ENCODE measurements around the gene NOP53. TPM values are rescaled to one million over a fixed set of nuclear protein-coding genes. Genes with fewer than 3 reads are reported as not detected.

The NOP53 gene
- total RNA-seq, 1 experiment from 2014 or later: 146 TPM

DNA sequence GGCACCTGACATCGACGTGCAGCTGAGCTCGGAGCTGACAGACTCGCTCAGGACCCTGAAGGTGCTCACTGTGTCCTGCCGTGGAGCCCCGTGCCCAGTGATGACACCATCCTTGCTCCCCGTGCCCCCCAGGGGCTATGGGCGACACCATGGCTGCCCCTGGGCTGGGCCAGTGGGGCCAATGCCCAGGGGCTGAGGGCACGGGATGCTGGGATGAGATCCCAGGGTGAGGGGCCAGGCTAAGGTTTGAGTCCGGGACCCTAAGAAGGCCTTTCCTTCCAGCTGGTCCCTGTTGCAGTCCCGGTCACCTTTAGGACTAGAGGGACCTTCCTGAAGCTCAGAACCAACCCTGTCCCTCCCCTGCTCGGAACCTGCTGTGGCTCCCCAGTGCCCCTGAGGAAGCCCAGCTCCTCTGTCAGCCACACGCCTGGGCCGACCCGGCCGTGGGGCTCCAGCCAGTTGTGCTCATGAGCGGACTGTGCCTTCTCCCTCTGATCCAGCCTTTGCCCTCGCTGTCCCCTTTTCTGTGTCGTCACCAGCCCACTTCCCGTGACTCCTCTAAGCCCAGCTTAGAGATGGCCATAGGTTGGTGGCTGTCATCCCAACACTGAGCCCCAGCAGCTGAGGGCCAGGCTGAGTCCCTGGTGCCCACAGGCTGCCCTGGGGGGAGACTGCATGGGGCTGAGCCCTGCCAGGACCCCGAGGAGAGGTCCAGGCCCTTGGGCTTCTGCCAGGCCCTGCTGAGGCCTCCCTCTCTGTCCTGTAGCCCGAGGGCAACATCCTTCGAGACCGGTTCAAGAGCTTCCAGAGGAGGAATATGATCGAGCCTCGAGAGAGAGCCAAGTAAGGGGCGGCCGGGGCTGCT, 10.6 kb downstream of the NOP53 start:
- Histone ChIP-seq H3K36me3 (ENCODE audit: insufficient read depth, low read length, poor library complexity, severe bottlenecking) (peaks cover 61% of the 10 kb centered on the region), H3K4me1 (ENCODE audit: insufficient read depth, low read length, poor library complexity, severe bottlenecking) (no peaks in the 10 kb centered on the region), H3K4me3 (ENCODE audit: low read depth, low read length, poor library complexity, severe bottlenecking) (no peak overlapping the region), H3K27me3 (replicated peaks; ENCODE audit: insufficient read depth, low read depth, low read length, poor library complexity) (no peaks in the 10 kb centered on the region), H3K27ac (ENCODE audit: low read depth, low read length, poor library complexity, severe bottlenecking) (no peak overlapping the region), H3K9me3 (ENCODE audit: low read depth, low read length, poor library complexity, severe bottlenecking) (no peaks in the 10 kb centered on the region)
- ChIA-PET POLR2A (ENCODE audit: low non-redundant PET) (interaction anchor here (0.6 kb wide), 1 partner anchor 601 kb away, joined by 23 read pairs; no protein-coding TSS in a partner anchor), CTCF (interaction anchor here (0.5 kb wide), 1 partner anchor 103 kb away, joined by 11 read pairs; no protein-coding TSS in a partner anchor)
- intact Hi-C loops (cut with micrococcal nuclease; ENCODE audit: unreplicated experiment): no loop called here
- no peak for DNase-seq (ENCODE audit: low spot score)
- no TSS peak for BruUV-seq (replicated peaks)
- TF ChIP-seq, protein P1, sequence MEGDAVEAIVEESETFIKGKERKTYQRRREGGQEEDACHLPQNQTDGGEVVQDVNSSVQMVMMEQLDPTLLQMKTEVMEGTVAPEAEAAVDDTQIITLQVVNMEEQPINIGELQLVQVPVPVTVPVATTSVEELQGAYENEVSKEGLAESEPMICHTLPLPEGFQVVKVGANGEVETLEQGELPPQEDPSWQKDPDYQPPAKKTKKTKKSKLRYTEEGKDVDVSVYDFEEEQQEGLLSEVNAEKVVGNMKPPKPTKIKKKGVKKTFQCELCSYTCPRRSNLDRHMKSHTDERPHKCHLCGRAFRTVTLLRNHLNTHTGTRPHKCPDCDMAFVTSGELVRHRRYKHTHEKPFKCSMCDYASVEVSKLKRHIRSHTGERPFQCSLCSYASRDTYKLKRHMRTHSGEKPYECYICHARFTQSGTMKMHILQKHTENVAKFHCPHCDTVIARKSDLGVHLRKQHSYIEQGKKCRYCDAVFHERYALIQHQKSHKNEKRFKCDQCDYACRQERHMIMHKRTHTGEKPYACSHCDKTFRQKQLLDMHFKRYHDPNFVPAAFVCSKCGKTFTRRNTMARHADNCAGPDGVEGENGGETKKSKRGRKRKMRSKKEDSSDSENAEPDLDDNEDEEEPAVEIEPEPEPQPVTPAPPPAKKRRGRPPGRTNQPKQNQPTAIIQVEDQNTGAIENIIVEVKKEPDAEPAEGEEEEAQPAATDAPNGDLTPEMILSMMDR (conservative IDR thresholded peaks at IDR 0.05; ENCODE audit: low read depth, low read length): no peak
- no peak for TF ChIP-seq EZH2 (IDR thresholded peaks at IDR 0.05; ENCODE audit: borderline replicate concordance, low read depth, low read length, poor library complexity, severe bottlenecking)

DNA sequence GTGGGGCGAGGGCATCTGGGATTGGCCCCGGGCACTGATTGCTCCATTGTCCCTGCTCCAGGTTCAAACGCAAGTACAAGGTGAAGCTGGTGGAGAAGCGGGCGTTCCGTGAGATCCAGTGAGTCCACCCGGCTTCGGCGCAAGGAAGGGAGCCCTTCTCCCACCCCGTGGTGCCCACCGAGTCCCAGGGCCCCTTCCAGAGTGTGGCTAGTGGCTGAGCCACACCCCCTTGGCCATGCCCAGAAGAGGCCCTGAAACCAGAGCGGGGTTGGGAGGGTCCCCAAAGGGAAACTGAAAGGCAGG, 11.2 kb downstream of the NOP53 start:
- H3K27ac ChIP-seq (ENCODE audit: low read depth, low read length, poor library complexity, severe bottlenecking): no peak overlapping the region
- ChIA-PET CTCF (no interaction called here), POLR2A (ENCODE audit: low non-redundant PET) (interaction anchor here (0.6 kb wide), 1 partner anchor 601 kb away, joined by 23 read pairs; no protein-coding TSS in a partner anchor)
- no peaks in the 10 kb centered on the region for H3K27me3 ChIP-seq (replicated peaks; ENCODE audit: insufficient read depth, low read depth, low read length, poor library complexity)
- H3K4me1 ChIP-seq (ENCODE audit: insufficient read depth, low read length, poor library complexity, severe bottlenecking): no peaks in the 10 kb centered on the region
- no peak for TF ChIP-seq EZH2 (IDR thresholded peaks at IDR 0.05; ENCODE audit: borderline replicate concordance, low read depth, low read length, poor library complexity, severe bottlenecking)
- TF ChIP-seq, protein P1 (conservative IDR thresholded peaks at IDR 0.05; ENCODE audit: low read depth, low read length): no peak
- intact Hi-C loops (cut with micrococcal nuclease; ENCODE audit: unreplicated experiment): no loop called here
- no peaks in the 10 kb centered on the region for H3K9me3 ChIP-seq (ENCODE audit: low read depth, low read length, poor library complexity, severe bottlenecking)
- H3K36me3 ChIP-seq (ENCODE audit: insufficient read depth, low read length, poor library complexity, severe bottlenecking): peaks cover 55% of the 10 kb centered on the region
- DNase-seq (ENCODE audit: low spot score): no peak
- no peak overlapping the region for H3K4me3 ChIP-seq (ENCODE audit: low read depth, low read length, poor library complexity, severe bottlenecking)
- no TSS peak for BruUV-seq (replicated peaks)

DNA sequence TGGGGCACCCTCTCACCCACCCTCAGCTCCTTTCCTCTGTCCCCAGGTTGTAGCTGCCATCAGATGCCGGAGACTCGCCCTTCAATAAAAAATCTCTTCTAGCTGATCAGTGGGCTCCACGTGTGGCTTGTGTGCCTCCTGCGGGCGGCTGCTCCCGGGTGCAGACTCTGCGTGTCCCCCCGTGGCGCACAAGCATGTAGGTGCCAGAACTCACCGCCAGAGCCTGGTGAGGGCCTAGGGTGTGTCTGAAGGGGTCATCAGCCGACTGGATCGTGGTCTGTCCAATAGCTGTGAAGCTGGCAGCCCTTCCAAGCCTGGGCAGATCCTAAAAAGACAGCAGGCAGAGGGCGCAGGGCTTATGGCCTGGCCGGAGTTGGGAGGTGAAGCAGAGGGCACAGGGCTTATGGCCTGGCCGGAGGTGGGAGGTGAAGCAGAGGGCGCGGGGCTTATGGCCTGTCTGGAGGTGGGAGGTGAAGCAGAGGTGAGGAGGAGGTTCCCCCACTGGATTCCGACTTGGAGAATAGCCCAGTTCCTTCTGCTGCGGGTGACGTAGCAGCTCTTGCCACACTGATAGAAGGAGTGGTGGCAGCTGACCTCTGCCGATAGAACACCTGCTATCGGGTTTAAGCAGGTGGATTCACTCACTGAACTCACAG, 11.7 kb downstream of the NOP53 start:
- H3K4me3 ChIP-seq (ENCODE audit: low read depth, low read length, poor library complexity, severe bottlenecking): no peak overlapping the region
- H3K9me3 ChIP-seq (ENCODE audit: low read depth, low read length, poor library complexity, severe bottlenecking): no peaks in the 10 kb centered on the region
- no peak for TF ChIP-seq EZH2 (IDR thresholded peaks at IDR 0.05; ENCODE audit: borderline replicate concordance, low read depth, low read length, poor library complexity, severe bottlenecking)
- no peak for DNase-seq (ENCODE audit: low spot score)
- intact Hi-C loops (cut with micrococcal nuclease; ENCODE audit: unreplicated experiment): no loop called here
- H3K27ac ChIP-seq (ENCODE audit: low read depth, low read length, poor library complexity, severe bottlenecking): no peak overlapping the region
- no peaks in the 10 kb centered on the region for H3K27me3 ChIP-seq (replicated peaks; ENCODE audit: insufficient read depth, low read depth, low read length, poor library complexity)
- H3K4me1 ChIP-seq (ENCODE audit: insufficient read depth, low read length, poor library complexity, severe bottlenecking): no peaks in the 10 kb centered on the region
- CTCF ChIA-PET: interaction anchor here (0.5 kb wide), 1 partner anchor 11 kb away, joined by 5 read pairs; no protein-coding TSS in a partner anchor
- peaks cover 53% of the 10 kb centered on the region for H3K36me3 ChIP-seq (ENCODE audit: insufficient read depth, low read length, poor library complexity, severe bottlenecking)
- no TSS peak for BruUV-seq (replicated peaks)
- POLR2A ChIA-PET (ENCODE audit: low non-redundant PET): no interaction called here
